IMR-90 (cell line): ENCODE results near the gene CNOT6.

Experiments
- CEBPB ChIP-seq: IDR thresholded peaks from 2 replicates; pipeline ENCODE4 v1.6.1; 2012; ENCODE audit warnings: low read depth, low read length, improper control_type of control experiment
- CTCF ChIP-seq: conservative IDR thresholded peaks from 2 replicates; pipeline ENCODE4 v1.5.1; 2012; ENCODE audit warnings: mild to moderate bottlenecking, low read depth, low read length, improper control_type of control experiment
- ELK1 ChIP-seq: fragments of 150-350 bp; IDR thresholded peaks from 2 replicates; pipeline ENCODE4 v1.6.1; 2016; ENCODE audit warnings: low read depth, mild to moderate bottlenecking, low read length, moderate library complexity, borderline replicate concordance
- MXI1 ChIP-seq: IDR thresholded peaks from 2 replicates; pipeline ENCODE4 v1.6.1; 2012; ENCODE audit warnings: low read depth, mild to moderate bottlenecking, low read length, moderate library complexity, borderline replicate concordance
- POLR2A ChIP-seq: IDR thresholded peaks from 2 replicates; pipeline ENCODE4 v1.6.1; 2012; ENCODE audit warnings: mild to moderate bottlenecking, low read depth, low read length
- RAD21 ChIP-seq: IDR thresholded peaks from 2 replicates; pipeline ENCODE4 v1.6.1; 2012; ENCODE audit warnings: low read length, improper control_type of control experiment
- RFX5 ChIP-seq: IDR thresholded peaks from 2 replicates; pipeline ENCODE4 v1.8.0; 2012; ENCODE audit warnings: low read depth, mild to moderate bottlenecking, low read length, moderate library complexity
- SMC3 ChIP-seq: fragments of 150-350 bp; IDR thresholded peaks from 2 replicates; pipeline ENCODE4 v1.6.1; 2016; ENCODE audit warnings: low read depth, mild to moderate bottlenecking, antibody characterized with exemption, low read length, moderate library complexity
- USF2 ChIP-seq: fragments of 150-350 bp; IDR thresholded peaks from 2 replicates; pipeline ENCODE4 v1.6.1; 2017; ENCODE audit warnings: mild to moderate bottlenecking, antibody characterized with exemption, low read length, low read depth

- TF ChIP-seq CTCF (no peak), RFX5 (no peak), USF2 (no peak), POLR2A (no peak), ELK1 (no peak), RAD21 (no peak), SMC3 (no peak), CEBPB (no peak), MXI1 (no peak)
Observed at GRCh38 chr5:180624587-180624986, 130.4 kb downstream of the CNOT6 start.
